Lower leg skin (tissue), 3 donors: ENCODE measurements around the gene PEG3.

ENCODE experiments used
- CTCF ChIP-seq, 3 donors: fragments of 450-650 bp; IDR thresholded peaks; one replicate each; pipeline ENCODE4 v1.5.1; 2016; ENCODE audit warnings: antibody characterized with exemption in 3 of 3, mild to moderate bottlenecking in 3 of 3, moderate library complexity in 2 of 3
- POLR2A ChIP-seq, 2 donors: fragments of 450-650 bp; IDR thresholded peaks; one replicate each; pipeline ENCODE4 v1.6.1; 2016 to 2017; ENCODE audit warnings: antibody characterized with exemption in 2 of 2, mild to moderate bottlenecking in 1 of 2, moderate library complexity in 1 of 2

- TF ChIP-seq CTCF (IDR thresholded peaks at IDR 0.05): no peak
- TF ChIP-seq POLR2A (IDR thresholded peaks at IDR 0.05): no peak
Measured at GRCh38 chr19:56858026-56858425, 17.5 kb upstream of the PEG3 start.
